Measurements from ENCODE around the gene MGAT4D.
"Not testable (repeated sequence)": the region's sequence is repeated elsewhere in the genome, so short reads cannot be mapped to it uniquely, and the experiment has no call there.

Gene MGAT4D

GRCh38 chr4:140427919-140428471 lies 70.1 kb downstream of the MGAT4D start:
- DNase-seq = no peak

GRCh38 chr4:140427106-140427918 lies 70.8 kb downstream of the MGAT4D start, which contains the start of gene CLGN:
TSS of gene CLGN (minus strand) at chr4:140427648. CDS start at chr4:140413078, 14,570 bp downstream.
- DNase-seq = no peak

- no peak for DNase-seq
Observed at GRCh38 chr4:140426610-140427105, 71.4 kb downstream of the MGAT4D start.

GRCh38 chr4:140423106-140423505 lies 75.0 kb downstream of the MGAT4D start:
- DNase-seq = no peak

GRCh38 chr4:140413130-140413969 lies 84.7 kb downstream of the MGAT4D start:
- not testable (repeated sequence) for DNase-seq

- no peak for DNase-seq
Observed at GRCh38 chr4:140408974-140409373, 89.1 kb downstream of the MGAT4D start.

- no peak for DNase-seq
Observed at GRCh38 chr4:140406292-140406691, 91.8 kb downstream of the MGAT4D start.

GRCh38 chr4:140400111-140400510 lies 98.0 kb downstream of the MGAT4D start:
- DNase-seq = no peak

GRCh38 chr4:140395668-140396067 lies 102.4 kb downstream of the MGAT4D start:
- no peak for DNase-seq

All from cortex of kidney (tissue), 1 donor.